Naive thymus-derived CD4-positive, alpha-beta T cell (primary cell): Measurements from ENCODE around the gene KCNJ1. TPM values are rescaled to one million over a fixed set of nuclear protein-coding genes. Genes with fewer than 3 reads are reported as not detected.

Experiments
- ATAC-seq: fragments of 150-1000 bp; cut with Tn5 transposase; 2 replicates; pipeline ENCODE4 v1.10.0; 2021; ENCODE audit warnings: mild to moderate bottlenecking, moderate library complexity
- CTCF ChIA-PET: fragments of 350-600 bp; sonication (Branson Sonifier 250); formaldehyde crosslinking; loops from one replicate; lab custom pipeline; 2021; ENCODE audit warnings: antibody characterized with exemption; lab: Charles Lee
- POLR2A ChIA-PET: fragments of 350-600 bp; sonication (Branson Sonifier 250); formaldehyde crosslinking; loops from one replicate; lab custom pipeline; 2021; ENCODE audit warnings: antibody characterized with exemption, inconsistent platforms; lab: Charles Lee
- DNase-seq, 9 donors: peaks; one replicate each; pipeline versions ENCODE4 v3.0.0 to v3.0.0-alpha.2; 2020 to 2022; ENCODE audit warnings: mixed read lengths in 1 of 9
- H3K27ac ChIP-seq: one replicate; pipeline ENCODE4 v1.7.0; 2013; ENCODE audit warnings: mild to moderate bottlenecking, low read depth, low read length, moderate library complexity
- H3K27me3 ChIP-seq, 2 donors: one replicate each; pipeline ENCODE4 v1.7.0; 2013; ENCODE audit warnings: low read length in 2 of 2, mild to moderate bottlenecking in 2 of 2, moderate library complexity in 2 of 2; ENCODE audit not compliant: control insufficient read depth in 2 of 2, insufficient read depth in 2 of 2
- H3K36me3 ChIP-seq, 3 experiments: 1 replicate in 2 of 3; 2 replicates in 1 of 3; pipeline ENCODE4 v1.7.0; 2013; ENCODE audit warnings: low read length in 3 of 3, mild to moderate bottlenecking in 3 of 3, moderate library complexity in 1 of 3; ENCODE audit not compliant: insufficient read depth in 3 of 3, control insufficient read depth in 2 of 3
- H3K4me1 ChIP-seq, 2 donors: one replicate each; pipeline ENCODE4 v1.7.0; 2013; ENCODE audit warnings: low read length in 2 of 2, mild to moderate bottlenecking in 2 of 2, moderate library complexity in 1 of 2; ENCODE audit not compliant: control insufficient read depth in 2 of 2, insufficient read depth in 2 of 2
- H3K4me3 ChIP-seq: 2 replicates; pipeline ENCODE4 v1.7.0; 2013; ENCODE audit warnings: mild to moderate bottlenecking, low read length
- H3K9me3 ChIP-seq, 3 experiments: 1 replicate in 2 of 3; 2 replicates in 1 of 3; pipeline ENCODE4 v1.7.0; 2013; ENCODE audit warnings: low read length in 3 of 3; ENCODE audit not compliant: control insufficient read depth in 2 of 3
- H3K27ac Mint-ChIP-seq, 9 donors: one replicate each; pipeline ENCODE4 v1.8.0; 2020 to 2022; ENCODE audit warnings: mixed read lengths in 9 of 9, mild to moderate bottlenecking in 8 of 9, moderate library complexity in 5 of 9, inconsistent platforms in 2 of 9
- H3K27me3 Mint-ChIP-seq, 5 donors: one replicate each; pipeline ENCODE4 v1.8.0; 2021 to 2022; ENCODE audit warnings: mixed read lengths in 5 of 5, mild to moderate bottlenecking in 1 of 5
- H3K36me3 Mint-ChIP-seq, 5 donors: one replicate each; pipeline ENCODE4 v1.8.0; 2020 to 2022; ENCODE audit warnings: mixed read lengths in 5 of 5, mild to moderate bottlenecking in 3 of 5, inconsistent platforms in 1 of 5
- H3K4me1 Mint-ChIP-seq, 7 donors: one replicate each; pipeline ENCODE4 v1.8.0; 2020 to 2022; ENCODE audit warnings: mixed read lengths in 7 of 7, mild to moderate bottlenecking in 3 of 7, inconsistent platforms in 1 of 7
- H3K4me3 Mint-ChIP-seq, 10 donors: one replicate each; pipeline ENCODE4 v1.8.0; 2020 to 2022; ENCODE audit warnings: mild to moderate bottlenecking in 10 of 10, mixed read lengths in 10 of 10, moderate library complexity in 6 of 10, inconsistent platforms in 2 of 10
- H3K9me3 Mint-ChIP-seq, 11 donors: one replicate each; pipeline ENCODE4 v1.8.0; 2020 to 2022; ENCODE audit warnings: mixed read lengths in 11 of 11, mild to moderate bottlenecking in 4 of 11, inconsistent platforms in 1 of 11, moderate library complexity in 1 of 11
- intact Hi-C, 2 donors: fragments of 100-400 bp; cut with micrococcal nuclease; formaldehyde crosslinking; loops; one replicate each; pipeline ENCODE4 v1.15.1; 2023
- polyA plus RNA-seq, 2 donors: library from polyadenylated mRNA; unstranded; fragments of 300-500 nt; fragmentation: Illumina TruSeq; gene quantifications; one replicate each; pipeline ENCODE4 v1.2.3, GENCODE V29; 2021
- total RNA-seq, 6 experiments: library from RNA in 5 of 6; stranded (reverse) in 5 of 6; gene quantifications; 1 replicate in 5 of 6; 2 replicates in 1 of 6; pipeline ENCODE4 v1.2.3 and lab custom pipeline; 2021 to 2026

KCNJ1 gene
- total and polyA plus RNA-seq, 7 experiments from 2014 or later = 0.12 to 0.22 TPM; not detected in 5

- ChIA-PET POLR2A (interaction anchor here (0.6 kb wide), 1 partner anchor 804 kb away, joined by 4 read pairs; no protein-coding TSS in a partner anchor), CTCF (interaction anchor here (0.9 to 3.3 kb wide), 4 partner anchors 9 to 691 kb away, joined by 3 to 13 read pairs (median 8); no protein-coding TSS in a partner anchor)
- ATAC-seq (peak; percentile 83), DNase-seq (peak in 6 of 9 donors; percentile 30 to 61 (median 56))
- peak overlapping the region in 3 of 9 donors; percentile 18 to 82 (median 54) for H3K27ac Mint-ChIP-seq
- intact Hi-C loops = loop anchor here in 1 of 2 donors (5.0 kb wide), 1 partner anchor 812 kb away; no protein-coding TSS in a partner anchor
- Histone ChIP-seq H3K36me3 (no peaks in the 10 kb centered on the region), H3K9me3 (no peaks in the 10 kb centered on the region), H3K27me3 (no peaks in the 10 kb centered on the region), H3K4me1 (peaks cover 15 to 21% of the 10 kb centered on the region in 2 donors), H3K27ac (no peak overlapping the region), H3K4me3 (no peak overlapping the region)
- no peaks in the 10 kb centered on the region for H3K9me3 Mint-ChIP-seq
- H3K27me3 Mint-ChIP-seq = peaks cover 0 to 2% (median 0%) of the 10 kb centered on the region in 5 donors
- no peak overlapping the region for H3K4me3 Mint-ChIP-seq
- peaks cover 0 to 4% (median 0%) of the 10 kb centered on the region in 5 donors for H3K36me3 Mint-ChIP-seq
- H3K4me1 Mint-ChIP-seq = peaks cover 22 to 39% (median 30%) of the 10 kb centered on the region in 7 donors
These were observed 18.2 kb downstream of the KCNJ1 start for GRCh38 chr11:128848815-128849455.

DNA sequence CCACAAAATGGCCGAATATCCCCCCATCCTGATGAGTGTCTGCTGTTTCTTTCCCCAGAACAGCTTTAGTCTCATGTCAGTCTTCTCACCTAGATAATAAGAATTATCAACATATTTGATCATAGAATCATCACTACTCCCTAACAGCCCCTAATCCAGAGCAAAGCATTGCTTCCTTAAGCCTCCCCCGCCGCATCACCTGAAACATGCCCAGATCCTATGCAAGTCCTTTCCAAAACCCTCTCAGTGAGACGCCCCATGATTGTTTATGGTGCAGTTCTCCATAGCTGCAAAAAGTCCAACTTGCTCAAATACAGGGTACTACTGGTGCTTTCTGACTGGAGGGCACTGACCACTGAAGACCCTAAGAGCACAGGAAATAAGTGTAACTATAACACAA lies 20.1 kb downstream of the KCNJ1 start:
- H3K4me3 ChIP-seq = no peak overlapping the region
- intact Hi-C loops = loop anchor here in 1 of 2 donors (5.0 kb wide), 1 partner anchor 810 kb away; no protein-coding TSS in a partner anchor
- no peaks in the 10 kb centered on the region for H3K9me3 ChIP-seq
- Mint-ChIP-seq H3K4me1 (peaks cover 25 to 57% (median 42%) of the 10 kb centered on the region in 7 donors), H3K27ac (no peak overlapping the region), H3K36me3 (peaks cover 0 to 6% (median 0%) of the 10 kb centered on the region in 5 donors), H3K4me3 (peak overlapping the region in 1 of 10 donors; percentile 1), H3K27me3 (no peaks in the 10 kb centered on the region), H3K9me3 (peaks cover 0 to 3% (median 0%) of the 10 kb centered on the region in 11 donors)
- no peaks in the 10 kb centered on the region for H3K27me3 ChIP-seq
- H3K36me3 ChIP-seq = no peaks in the 10 kb centered on the region
- ATAC-seq = no peak
- no peak overlapping the region for H3K27ac ChIP-seq
- ChIA-PET POLR2A (interaction anchor here (1.4 kb wide), 1 partner anchor 18 kb away, joined by 3 read pairs; no protein-coding TSS in a partner anchor), CTCF (interaction anchor here (0.6 to 4.4 kb wide), 8 partner anchors 9 to 715 kb away, joined by 3 to 37 read pairs (median 6); no protein-coding TSS in a partner anchor)
- DNase-seq = no peak
- peaks cover 15 to 28% of the 10 kb centered on the region in 2 donors for H3K4me1 ChIP-seq

- H3K4me1 ChIP-seq = peaks cover 25 to 39% of the 10 kb centered on the region in 2 donors
- intact Hi-C loops = loop anchor here in 1 of 2 donors (2.0 to 5.0 kb wide), 2 partner anchors 13 to 808 kb away; no protein-coding TSS in a partner anchor
- peaks cover 0 to 6% (median 0%) of the 10 kb centered on the region in 5 donors for H3K36me3 Mint-ChIP-seq
- H3K4me1 Mint-ChIP-seq = peaks cover 35 to 73% (median 57%) of the 10 kb centered on the region in 7 donors
- no peaks in the 10 kb centered on the region for H3K27me3 ChIP-seq
- ATAC-seq (peak; percentile 53), DNase-seq (peak in 5 of 9 donors; percentile 18 to 53 (median 35))
- H3K27ac Mint-ChIP-seq = peak overlapping the region; percentile 34 to 93 (median 77)
- peak overlapping the region; percentile 20 for H3K4me3 ChIP-seq
- H3K27me3 Mint-ChIP-seq = no peaks in the 10 kb centered on the region
- H3K36me3 ChIP-seq = no peaks in the 10 kb centered on the region
- no peaks in the 10 kb centered on the region for H3K9me3 ChIP-seq
- ChIA-PET CTCF (interaction anchor here (0.7 to 4.4 kb wide), 9 partner anchors 10 to 688 kb away, joined by 3 to 37 read pairs (median 6); no protein-coding TSS in a partner anchor), POLR2A (interaction anchor here (0.6 to 1.4 kb wide), 7 partner anchors 13 to 846 kb away, joined by 3 to 7 read pairs (median 3); no protein-coding TSS in a partner anchor)
- peak overlapping the region; percentile 18 to 65 (median 60) for H3K4me3 Mint-ChIP-seq
- H3K27ac ChIP-seq = no peak overlapping the region
- H3K9me3 Mint-ChIP-seq = peaks cover 0 to 3% (median 0%) of the 10 kb centered on the region in 11 donors
These were observed 21.7 kb downstream of the KCNJ1 start for GRCh38 chr11:128845334-128845780.

GRCh38 chr11:128843198-128843785 lies 23.8 kb downstream of the KCNJ1 start:
- Mint-ChIP-seq H3K4me1 (peaks cover 27 to 87% (median 74%) of the 10 kb centered on the region in 7 donors), H3K27ac (no peak overlapping the region)
- CTCF ChIA-PET = interaction anchor here (2.3 to 4.4 kb wide), 3 partner anchors 11 to 686 kb away, joined by 9 to 37 read pairs (median 9); no protein-coding TSS in a partner anchor

DNA sequence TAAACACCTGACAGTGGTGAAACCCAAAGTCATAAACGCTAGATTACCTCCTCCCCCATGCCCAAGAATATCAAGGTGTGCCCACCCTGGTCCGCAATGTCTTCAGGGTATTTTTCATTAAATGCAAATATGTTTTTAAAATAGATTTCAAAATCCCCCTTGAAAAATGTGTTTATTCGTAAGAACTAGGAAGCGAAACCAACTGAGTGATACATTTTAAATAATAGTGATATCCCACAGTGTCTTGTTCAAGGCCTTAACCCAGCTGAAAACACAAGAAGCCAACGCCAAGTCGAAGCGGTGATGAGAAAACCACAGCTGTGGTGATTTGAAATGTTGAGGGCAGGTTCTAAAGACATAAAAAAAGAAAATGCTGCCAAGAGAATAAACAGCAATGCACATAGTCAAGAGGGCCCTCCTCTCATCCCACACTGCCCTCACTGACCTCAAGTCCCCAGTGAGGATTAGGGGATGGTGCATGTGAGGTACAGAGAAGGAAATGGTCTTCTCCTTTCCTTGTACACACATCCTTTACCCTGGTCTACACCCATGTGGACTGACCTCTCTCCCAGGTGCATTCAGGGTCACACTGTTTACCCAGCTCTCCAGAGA lies 25.5 kb downstream of the KCNJ1 start:
- Mint-ChIP-seq H3K36me3 (peaks cover 0 to 28% (median 0%) of the 10 kb centered on the region in 5 donors), H3K27me3 (peaks cover 0 to 6% (median 0%) of the 10 kb centered on the region in 5 donors), H3K27ac (no peak overlapping the region), H3K9me3 (peaks cover 0 to 14% (median 0%) of the 10 kb centered on the region in 11 donors), H3K4me1 (peaks cover 33 to 95% (median 84%) of the 10 kb centered on the region in 7 donors), H3K4me3 (peak overlapping the region in 2 of 10 donors; percentile 3 to 37)
- H3K4me1 ChIP-seq = peaks cover 41 to 56% of the 10 kb centered on the region in 2 donors
- ChIA-PET CTCF (interaction anchor here (2.4 kb wide), 1 partner anchor 11 kb away, joined by 14 read pairs; no protein-coding TSS in a partner anchor), POLR2A (interaction anchor here (1.3 kb wide), 1 partner anchor 12 kb away, joined by 4 read pairs; no protein-coding TSS in a partner anchor)
- intact Hi-C loops = no loop called here
- no peaks in the 10 kb centered on the region for H3K36me3 ChIP-seq
- H3K27ac ChIP-seq = no peak overlapping the region
- ATAC-seq (no peak), DNase-seq (no peak)
- no peaks in the 10 kb centered on the region for H3K27me3 ChIP-seq
- no peak overlapping the region for H3K4me3 ChIP-seq
- H3K9me3 ChIP-seq = no peaks in the 10 kb centered on the region

More at GRCh38 chr11:128843198-128843785, 23.8 kb downstream of the KCNJ1 start:
- Mint-ChIP-seq H3K36me3 (peaks cover 0 to 19% (median 0%) of the 10 kb centered on the region in 5 donors), H3K27me3 (peaks cover 0 to 6% (median 0%) of the 10 kb centered on the region in 5 donors), H3K9me3 (peaks cover 0 to 12% (median 0%) of the 10 kb centered on the region in 11 donors), H3K4me3 (no peak overlapping the region)
- Histone ChIP-seq H3K4me3 (no peak overlapping the region), H3K9me3 (no peaks in the 10 kb centered on the region), H3K27me3 (no peaks in the 10 kb centered on the region), H3K27ac (no peak overlapping the region), H3K36me3 (no peaks in the 10 kb centered on the region), H3K4me1 (peaks cover 35 to 47% of the 10 kb centered on the region in 2 donors)
- POLR2A ChIA-PET = interaction anchor here (0.6 kb wide), 1 partner anchor 8 kb away, joined by 3 read pairs; no protein-coding TSS in a partner anchor
- ATAC-seq (no peak), DNase-seq (no peak)
- intact Hi-C loops = loop anchor here in 1 of 2 donors (1.0 kb wide), 1 partner anchor 12 kb away; no protein-coding TSS in a partner anchor
